ENCODE measurements around the gene NDUFAF4.

NDUFAF4 gene

GRCh38 chr6:96899451-96899998, 1.8 kb upstream of the NDUFAF4 start:
- Histone ChIP-seq H3K4me2 (ENCODE audit: low read depth, low read length, poor library complexity, severe bottlenecking) (no peak overlapping the region), H3K27me3 (ENCODE audit: low read length) (no peaks in the 10 kb centered on the region), H3K36me3 (ENCODE audit: low read length) (peaks cover 19% of the 10 kb centered on the region), H3F3A (ENCODE audit: insufficient read depth) (peaks cover 8% of the 10 kb centered on the region; the same call in 1 of the 2 replicates), H4K20me1 (ENCODE audit: low read depth, low read length) (peaks cover 16% of the 10 kb centered on the region), H2AFZ (ENCODE audit: low read depth, low read length, severe bottlenecking) (no peak overlapping the region), H3K4me3 (ENCODE audit: insufficient read depth, low read length, poor library complexity, severe bottlenecking) (no peak overlapping the region), H3K9me2 (replicated peaks; ENCODE audit: insufficient read depth, low read length) (no peaks in the 10 kb centered on the region), H3K79me2 (ENCODE audit: insufficient read depth, low read length) (peaks cover 29% of the 10 kb centered on the region), H3K27ac (ENCODE audit: low read depth, low read length) (no peak overlapping the region), H3K9ac (ENCODE audit: low read length) (no peak overlapping the region), H3K9me3 (ENCODE audit: insufficient read depth, low read length) (no peaks in the 10 kb centered on the region)
- no peak for TF ChIP-seq EZH2phosphoT487 (conservative IDR thresholded peaks at IDR 0.05; ENCODE audit: low read length)
- TF ChIP-seq, protein P1, sequence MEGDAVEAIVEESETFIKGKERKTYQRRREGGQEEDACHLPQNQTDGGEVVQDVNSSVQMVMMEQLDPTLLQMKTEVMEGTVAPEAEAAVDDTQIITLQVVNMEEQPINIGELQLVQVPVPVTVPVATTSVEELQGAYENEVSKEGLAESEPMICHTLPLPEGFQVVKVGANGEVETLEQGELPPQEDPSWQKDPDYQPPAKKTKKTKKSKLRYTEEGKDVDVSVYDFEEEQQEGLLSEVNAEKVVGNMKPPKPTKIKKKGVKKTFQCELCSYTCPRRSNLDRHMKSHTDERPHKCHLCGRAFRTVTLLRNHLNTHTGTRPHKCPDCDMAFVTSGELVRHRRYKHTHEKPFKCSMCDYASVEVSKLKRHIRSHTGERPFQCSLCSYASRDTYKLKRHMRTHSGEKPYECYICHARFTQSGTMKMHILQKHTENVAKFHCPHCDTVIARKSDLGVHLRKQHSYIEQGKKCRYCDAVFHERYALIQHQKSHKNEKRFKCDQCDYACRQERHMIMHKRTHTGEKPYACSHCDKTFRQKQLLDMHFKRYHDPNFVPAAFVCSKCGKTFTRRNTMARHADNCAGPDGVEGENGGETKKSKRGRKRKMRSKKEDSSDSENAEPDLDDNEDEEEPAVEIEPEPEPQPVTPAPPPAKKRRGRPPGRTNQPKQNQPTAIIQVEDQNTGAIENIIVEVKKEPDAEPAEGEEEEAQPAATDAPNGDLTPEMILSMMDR (IDR thresholded peaks at IDR 0.05; ENCODE audit: insufficient read depth, low read length, poor library complexity, severe bottlenecking), result no peak

DNA sequence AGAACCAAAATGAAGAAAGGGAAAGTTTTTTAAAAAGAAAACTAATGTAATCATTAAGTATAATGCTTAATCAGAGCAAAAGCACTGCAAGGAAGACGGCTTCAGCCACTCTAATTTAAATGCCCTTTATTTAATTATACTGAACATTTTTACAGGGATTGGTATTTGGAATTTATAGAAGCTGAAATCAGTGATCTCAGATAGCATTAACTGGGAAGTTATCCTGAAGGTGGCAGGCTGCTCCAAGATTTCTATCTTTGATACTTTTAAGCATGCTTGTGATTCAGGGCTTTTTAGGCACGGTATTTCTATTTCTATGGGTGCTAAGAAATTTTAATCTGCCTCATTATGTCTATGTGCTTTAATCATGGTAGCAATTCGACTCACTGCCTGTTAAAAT, 1.3 kb upstream of the NDUFAF4 start:
- peaks cover 33% of the 10 kb centered on the region for H3K79me2 ChIP-seq (ENCODE audit: insufficient read depth, low read length)
- no peaks in the 10 kb centered on the region for H3K9me2 ChIP-seq (replicated peaks; ENCODE audit: insufficient read depth, low read length)
- H3K4me2 ChIP-seq (ENCODE audit: low read depth, low read length, poor library complexity, severe bottlenecking), result peak overlapping the region; percentile 96
- peak overlapping the region; percentile 41; the same call in 1 of the 2 replicates for H3K27ac ChIP-seq (ENCODE audit: low read depth, low read length)
- peak overlapping the region; percentile 87 for H2AFZ ChIP-seq (ENCODE audit: low read depth, low read length, severe bottlenecking)
- no peaks in the 10 kb centered on the region for H3K27me3 ChIP-seq (ENCODE audit: low read length)
- H3K4me3 ChIP-seq (ENCODE audit: insufficient read depth, low read length, poor library complexity, severe bottlenecking), result peak overlapping the region; percentile 96
- peaks cover 24% of the 10 kb centered on the region for H3K36me3 ChIP-seq (ENCODE audit: low read length)
- TF ChIP-seq EZH2phosphoT487 (conservative IDR thresholded peaks at IDR 0.05; ENCODE audit: low read length), result no peak
- TF ChIP-seq, protein P1 (IDR thresholded peaks at IDR 0.05; ENCODE audit: insufficient read depth, low read length, poor library complexity, severe bottlenecking), result no peak
- peaks cover 8% of the 10 kb centered on the region; the same call in 1 of the 2 replicates for H3F3A ChIP-seq (ENCODE audit: insufficient read depth)
- H4K20me1 ChIP-seq (ENCODE audit: low read depth, low read length), result peaks cover 16% of the 10 kb centered on the region
- H3K9ac ChIP-seq (ENCODE audit: low read length), result peak overlapping the region; percentile 96; the same call in 1 of the 2 replicates
- no peaks in the 10 kb centered on the region for H3K9me3 ChIP-seq (ENCODE audit: insufficient read depth, low read length)

GRCh38 chr6:96898241-96898851, 655 bp upstream of the NDUFAF4 start:
- Histone ChIP-seq H3K9me2 (replicated peaks; ENCODE audit: insufficient read depth, low read length) (no peaks in the 10 kb centered on the region), H3K9me3 (ENCODE audit: insufficient read depth, low read length) (no peaks in the 10 kb centered on the region), H2AFZ (ENCODE audit: low read depth, low read length, severe bottlenecking) (peak overlapping the region; percentile 87), H4K20me1 (ENCODE audit: low read depth, low read length) (peaks cover 16% of the 10 kb centered on the region), H3F3A (ENCODE audit: insufficient read depth) (peaks cover 8% of the 10 kb centered on the region; the same call in 1 of the 2 replicates), H3K4me3 (ENCODE audit: insufficient read depth, low read length, poor library complexity, severe bottlenecking) (peak overlapping the region; percentile 96), H3K27ac (ENCODE audit: low read depth, low read length) (peak overlapping the region; percentile 41), H3K4me2 (ENCODE audit: low read depth, low read length, poor library complexity, severe bottlenecking) (peak overlapping the region; percentile 96), H3K79me2 (ENCODE audit: insufficient read depth, low read length) (peaks cover 33% of the 10 kb centered on the region), H3K36me3 (ENCODE audit: low read length) (peaks cover 31% of the 10 kb centered on the region), H3K27me3 (ENCODE audit: low read length) (no peaks in the 10 kb centered on the region), H3K9ac (ENCODE audit: low read length) (peak overlapping the region; percentile 96)
- TF ChIP-seq EZH2phosphoT487 (conservative IDR thresholded peaks at IDR 0.05; ENCODE audit: low read length), result no peak
- TF ChIP-seq, protein P1 (IDR thresholded peaks at IDR 0.05; ENCODE audit: insufficient read depth, low read length, poor library complexity, severe bottlenecking), result no peak
